HepG2 (cell line): Measurements from ENCODE around the gene SSMEM1. TPM values are rescaled to one million over a fixed set of nuclear protein-coding genes. Genes with fewer than 3 reads are reported as not detected.
A peak's percentile ranks its signal among the peaks of the same experiment; 100 is the strongest.

ENCODE experiments used
- ELF1 ChIP-seq: sonication (generic); formaldehyde crosslinking; IDR thresholded peaks from 2 replicates; pipeline ENCODE4 v1.4.0; 2020; ENCODE audit warnings: missing genetic modification reagents
- FOXK1 ChIP-seq: sonication (generic); formaldehyde crosslinking; IDR thresholded peaks from 2 replicates; pipeline ENCODE4 v1.4.0; 2020; ENCODE audit warnings: low read depth, missing genetic modification reagents, borderline replicate concordance
- HDAC2 ChIP-seq: sonication (generic); formaldehyde crosslinking; IDR thresholded peaks from 2 replicates; pipeline ENCODE4 v1.4.0; 2020; ENCODE audit warnings: missing genetic modification reagents
- KLF13 ChIP-seq: sonication (generic); formaldehyde crosslinking; IDR thresholded peaks from 2 replicates; pipeline ENCODE4 v1.4.0; 2020; ENCODE audit warnings: mild to moderate bottlenecking, missing genetic modification reagents
- MEIS2 ChIP-seq: sonication (generic); formaldehyde crosslinking; IDR thresholded peaks from 2 replicates; pipeline ENCODE4 v1.9.0; 2021; ENCODE audit warnings: mild to moderate bottlenecking, missing genetic modification reagents
- NRL ChIP-seq: sonication (generic); formaldehyde crosslinking; IDR thresholded peaks from 2 replicates; pipeline ENCODE4 v1.5.0; 2020; ENCODE audit warnings: missing genetic modification reagents, mild to moderate bottlenecking, moderate library complexity, borderline replicate concordance
- SCMH1 ChIP-seq: sonication (generic); formaldehyde crosslinking; IDR thresholded peaks from 2 replicates; pipeline ENCODE4 v1.9.0; 2021; ENCODE audit warnings: missing genetic modification reagents, mild to moderate bottlenecking, borderline replicate concordance
- SRSF1 ChIP-seq: fragments of 200-400 bp; formaldehyde crosslinking; optimal IDR thresholded peaks from 2 replicates; pipeline ENCODE3; 2017; ENCODE audit warnings: mild to moderate bottlenecking, low read depth, low read length, moderate library complexity
- TBP ChIP-seq: sonication (generic); formaldehyde crosslinking; IDR thresholded peaks from 2 replicates; pipeline ENCODE4 v1.5.0; 2020; ENCODE audit warnings: missing genetic modification reagents
- TEAD3 ChIP-seq: optimal IDR thresholded peaks from 2 replicates; pipeline ENCODE3; 2016; ENCODE audit warnings: borderline replicate concordance
- ZNF230 ChIP-seq: sonication (generic); formaldehyde crosslinking; IDR thresholded peaks from 2 replicates; pipeline ENCODE4 v1.4.0; 2020; ENCODE audit warnings: mild to moderate bottlenecking, missing genetic modification reagents
- ZNF337 ChIP-seq: sonication (generic); formaldehyde crosslinking; IDR thresholded peaks from 2 replicates; pipeline ENCODE4 v1.5.1; 2020; ENCODE audit warnings: missing genetic modification reagents, low read depth, mild to moderate bottlenecking, borderline replicate concordance
- ZNF350 ChIP-seq: sonication (generic); formaldehyde crosslinking; IDR thresholded peaks from 2 replicates; pipeline ENCODE4 v1.4.0; 2020; ENCODE audit warnings: mild to moderate bottlenecking, low read depth, missing genetic modification reagents, borderline replicate concordance
- ZNF891 ChIP-seq: sonication (generic); formaldehyde crosslinking; IDR thresholded peaks from 2 replicates; pipeline ENCODE4 v1.5.0; 2020; ENCODE audit warnings: mild to moderate bottlenecking, missing genetic modification reagents
- polyA plus RNA-seq, 8 experiments: library from polyadenylated mRNA; depleted of rRNA in 3 of 8; stranded (reverse) in 7 of 8; unstranded in 1 of 8; fragments of >200 nt; fragmentation: Illumina TruSeq in 4 of 8; extraction: Trizol in 4 of 8; gene quantifications; 2 replicates each; pipeline versions ENCODE4 v1.2.1 to v1.2.3, GENCODE V29; 2011 to 2016; ENCODE audit warnings: low read depth in 4 of 8, missing spikeins in 1 of 8, mixed read lengths in 1 of 8; ENCODE audit not compliant: insufficient read depth in 1 of 8
- total RNA-seq, 5 experiments: library from RNA; depleted of rRNA; stranded (reverse); fragments of >200 nt; fragmentation: Illumina TruSeq; extraction: Trizol; gene quantifications; 2 replicates each; pipeline ENCODE4 v1.2.3, GENCODE V29; 2016; ENCODE audit warnings: low read depth in 1 of 5
- TF ChIP-seq, protein P1 (sequence below): sonication (generic); formaldehyde crosslinking; IDR thresholded peaks from 2 replicates; pipeline ENCODE4 v1.5.0; 2020; ENCODE audit warnings: missing genetic modification reagents
- TF ChIP-seq, protein P2 (sequence below): sonication (generic); formaldehyde crosslinking; IDR thresholded peaks from 2 replicates; pipeline ENCODE4 v1.9.0; 2022; ENCODE audit warnings: missing genetic modification reagents, mild to moderate bottlenecking, borderline replicate concordance
- TF ChIP-seq, protein P3 (sequence below): sonication (generic); formaldehyde crosslinking; IDR thresholded peaks from 2 replicates; pipeline ENCODE4 v1.8.0; 2022; ENCODE audit warnings: missing genetic modification reagents, mild to moderate bottlenecking, borderline replicate concordance

SSMEM1 gene
- total and polyA plus RNA-seq, 2 of the 13 experiments (the other 11 are each of a cell fraction or from before 2014, with no cell fraction given), result not detected

DNA sequence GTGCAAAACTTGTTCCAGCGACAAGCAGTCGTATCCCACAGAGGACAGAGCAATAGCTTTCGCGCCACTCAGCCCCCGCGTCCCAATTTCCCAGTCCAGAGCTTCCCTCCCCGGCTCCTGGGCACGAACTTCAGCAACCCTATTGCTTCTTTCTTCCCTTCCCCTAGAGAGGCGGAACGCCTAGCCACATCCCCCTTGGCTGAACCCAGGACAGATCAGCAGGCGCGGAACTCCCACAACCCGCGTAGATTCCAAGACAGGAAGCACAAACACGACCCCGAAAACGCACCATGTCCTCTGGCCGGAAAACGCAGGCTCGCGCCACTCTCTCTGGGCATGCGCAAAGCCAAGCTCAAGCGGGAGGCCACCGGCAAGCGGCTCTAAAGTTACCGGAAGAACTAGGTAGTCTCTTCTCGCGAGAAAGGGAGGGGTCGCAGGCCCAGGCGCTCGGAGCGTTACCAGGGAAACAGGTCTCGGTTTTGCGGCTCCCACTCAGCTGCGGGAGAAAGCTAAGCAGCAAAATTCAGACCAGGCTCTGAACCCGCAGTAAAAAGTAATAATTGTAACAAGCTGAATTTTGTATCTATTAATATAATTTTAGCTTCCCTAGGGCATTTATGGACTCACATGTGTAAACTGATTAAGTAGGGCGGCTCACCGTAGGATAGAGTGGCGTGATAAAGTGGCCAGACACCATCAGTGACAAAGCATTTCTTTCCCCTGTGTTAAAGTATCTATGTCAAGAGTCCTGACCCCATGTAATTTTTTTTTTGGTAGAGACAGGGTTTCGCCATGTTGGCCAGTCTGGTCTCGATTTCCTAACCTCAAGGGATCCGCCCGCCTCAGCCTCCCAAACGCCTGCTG, 2.3 kb upstream of the SSMEM1 start, which contains the start of gene TMEM209 (continued):
- peak; percentile 52; the same call in 1 of the 2 replicates for TF ChIP-seq ZNF230
- peak; percentile 42 for TF ChIP-seq TEAD3
- TF ChIP-seq ZNF337 (CRISPR knock-in tag), result peak; percentile 72; the same call in 1 of the 2 replicates
- 0 out of 2 replicates have a peak, but pooled peaks have one; percentile 26 for TF ChIP-seq MEIS2
- peak; percentile 96 for TF ChIP-seq ELF1 (CRISPR knock-in tag)
- peak; percentile 82 for TF ChIP-seq HDAC2
- TF ChIP-seq, protein P1, sequence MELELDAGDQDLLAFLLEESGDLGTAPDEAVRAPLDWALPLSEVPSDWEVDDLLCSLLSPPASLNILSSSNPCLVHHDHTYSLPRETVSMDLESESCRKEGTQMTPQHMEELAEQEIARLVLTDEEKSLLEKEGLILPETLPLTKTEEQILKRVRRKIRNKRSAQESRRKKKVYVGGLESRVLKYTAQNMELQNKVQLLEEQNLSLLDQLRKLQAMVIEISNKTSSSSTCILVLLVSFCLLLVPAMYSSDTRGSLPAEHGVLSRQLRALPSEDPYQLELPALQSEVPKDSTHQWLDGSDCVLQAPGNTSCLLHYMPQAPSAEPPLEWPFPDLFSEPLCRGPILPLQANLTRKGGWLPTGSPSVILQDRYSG (CRISPR knock-in tag), result no peak
- TF ChIP-seq ZNF350 (CRISPR knock-in tag), result peak; percentile 82
- TF ChIP-seq, protein P2, sequence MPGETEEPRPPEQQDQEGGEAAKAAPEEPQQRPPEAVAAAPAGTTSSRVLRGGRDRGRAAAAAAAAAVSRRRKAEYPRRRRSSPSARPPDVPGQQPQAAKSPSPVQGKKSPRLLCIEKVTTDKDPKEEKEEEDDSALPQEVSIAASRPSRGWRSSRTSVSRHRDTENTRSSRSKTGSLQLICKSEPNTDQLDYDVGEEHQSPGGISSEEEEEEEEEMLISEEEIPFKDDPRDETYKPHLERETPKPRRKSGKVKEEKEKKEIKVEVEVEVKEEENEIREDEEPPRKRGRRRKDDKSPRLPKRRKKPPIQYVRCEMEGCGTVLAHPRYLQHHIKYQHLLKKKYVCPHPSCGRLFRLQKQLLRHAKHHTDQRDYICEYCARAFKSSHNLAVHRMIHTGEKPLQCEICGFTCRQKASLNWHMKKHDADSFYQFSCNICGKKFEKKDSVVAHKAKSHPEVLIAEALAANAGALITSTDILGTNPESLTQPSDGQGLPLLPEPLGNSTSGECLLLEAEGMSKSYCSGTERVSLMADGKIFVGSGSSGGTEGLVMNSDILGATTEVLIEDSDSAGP (CRISPR knock-in tag), result peak; percentile 75
- peak; percentile 85; the same call in 1 of the 2 replicates for TF ChIP-seq NRL (CRISPR knock-in tag)
- TF ChIP-seq SCMH1 (CRISPR knock-in tag), result no peak
- TF ChIP-seq SRSF1, result peak; percentile 71
- TF ChIP-seq, protein P3, sequence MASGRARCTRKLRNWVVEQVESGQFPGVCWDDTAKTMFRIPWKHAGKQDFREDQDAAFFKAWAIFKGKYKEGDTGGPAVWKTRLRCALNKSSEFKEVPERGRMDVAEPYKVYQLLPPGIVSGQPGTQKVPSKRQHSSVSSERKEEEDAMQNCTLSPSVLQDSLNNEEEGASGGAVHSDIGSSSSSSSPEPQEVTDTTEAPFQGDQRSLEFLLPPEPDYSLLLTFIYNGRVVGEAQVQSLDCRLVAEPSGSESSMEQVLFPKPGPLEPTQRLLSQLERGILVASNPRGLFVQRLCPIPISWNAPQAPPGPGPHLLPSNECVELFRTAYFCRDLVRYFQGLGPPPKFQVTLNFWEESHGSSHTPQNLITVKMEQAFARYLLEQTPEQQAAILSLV (CRISPR knock-in tag), result no peak
- peak; percentile 41; the same call in 1 of the 2 replicates for TF ChIP-seq ZNF891 (CRISPR knock-in tag)
- TF ChIP-seq KLF13, result 0 out of 2 replicates have a peak, but pooled peaks have one; percentile 56
- TF ChIP-seq FOXK1, result peak; percentile 78; the same call in 1 of the 2 replicates
- no peak for TF ChIP-seq TBP (CRISPR knock-in tag)
